SK-N-MC (cell line): Measurements from ENCODE around the gene ZNF506.
"Not testable (repeated sequence)": the region's sequence is repeated elsewhere in the genome, so short reads cannot be mapped to it uniquely, and the experiment has no call there.

Experiments used
- EZH2 ChIP-seq: fragments of 200-600 bp; sonication (generic); IDR thresholded peaks from one replicate; pipeline ENCODE4 v1.6.1; 2017; ENCODE audit warnings: antibody characterized with exemption
- FOXP2 ChIP-seq: optimal IDR thresholded peaks from 2 replicates; pipeline ENCODE3; 2011; ENCODE audit warnings: mild to moderate bottlenecking, moderate library complexity; ENCODE audit not compliant: insufficient read depth; ENCODE audit errors: extremely low read length, control extremely low read depth
- POLR2AphosphoS5 ChIP-seq: IDR thresholded peaks from 2 replicates; pipeline ENCODE4 v1.6.1; 2012; ENCODE audit warnings: mild to moderate bottlenecking, low read depth, low read length, borderline replicate concordance

GRCh38 chr19:19771963-19772362 lies 49.6 kb downstream of the ZNF506 start:
- not testable (repeated sequence) for TF ChIP-seq EZH2, POLR2AphosphoS5, FOXP2
